HG03378 (cell line): ENCODE measurements around the gene UPK3BL1.
"Not testable (repeated sequence)": the region's sequence is repeated elsewhere in the genome, so short reads cannot be mapped to it uniquely, and the experiment has no call there.

Experiments
- ATAC-seq: cut with Tn5 transposase; IDR thresholded peaks from one replicate; pipeline ENCODE4 v1.9.1; 2021; ENCODE audit warnings: mild to moderate bottlenecking, moderate library complexity; ENCODE audit not compliant: unreplicated experiment

UPK3BL1 gene

DNA sequence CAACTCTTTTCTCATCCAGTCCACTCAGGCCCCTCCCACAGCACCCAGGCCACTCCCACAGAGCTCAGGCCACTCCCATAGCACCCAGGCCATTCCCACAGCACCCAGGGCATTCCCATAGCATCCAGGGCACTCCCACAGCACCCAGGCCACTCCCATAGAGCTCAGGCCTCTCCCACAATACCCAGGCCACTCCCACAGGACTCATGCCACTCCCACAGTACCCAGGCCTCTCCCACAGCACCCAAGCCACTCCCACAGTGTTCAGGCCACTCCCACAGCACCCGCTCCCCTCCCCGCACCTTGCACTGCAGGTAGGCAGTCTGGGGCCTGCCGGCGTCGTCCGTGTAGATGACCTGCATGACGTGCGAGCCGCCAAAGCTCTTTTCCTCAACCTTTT, 52.7 kb downstream of the UPK3BL1 start:
- ATAC-seq: not testable (repeated sequence)
